ENCODE results near the gene DUS1L.
A peak's percentile ranks its signal among the peaks of the same experiment; 100 is the strongest.

DUS1L gene

GRCh38 chr17:82022310-82022980, 43.2 kb downstream of the DUS1L start, which contains the start of gene CENPX:
TSS of gene CENPX (minus strand) at chr17:82022878. CDS start at chr17:82022861, 17 bp downstream.
- no peak for DNase-seq

DNA sequence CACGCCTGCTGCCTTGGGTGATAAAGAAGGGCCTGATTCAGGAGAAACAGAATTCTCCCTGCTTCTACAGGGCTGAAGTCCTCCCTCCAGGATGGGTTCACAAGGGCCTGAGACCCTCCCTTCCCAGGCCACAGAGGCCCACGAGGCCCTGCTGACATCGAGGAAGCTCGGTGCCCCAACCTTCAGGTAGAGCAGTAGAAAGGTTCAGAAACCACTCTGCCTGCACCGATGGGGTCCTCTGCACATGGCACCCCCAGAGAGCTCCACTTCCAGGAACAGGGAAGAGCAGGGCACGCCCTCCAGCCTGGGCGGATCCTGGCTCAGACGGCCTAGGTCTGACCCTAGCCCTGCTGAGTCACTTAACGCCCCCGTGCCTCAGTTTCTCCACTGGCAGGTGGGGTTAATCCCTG, 43.7 kb downstream of the DUS1L start:
- DNase-seq = no peak

- DNase-seq = peak; percentile 68
Measured at GRCh38 chr17:82021107-82021899, 44.3 kb downstream of the DUS1L start.

- no peak for DNase-seq
Measured at GRCh38 chr17:82020572-82021106, 45.0 kb downstream of the DUS1L start.

- peak; percentile 83 for DNase-seq
Measured at GRCh38 chr17:82019690-82020571, 45.7 kb downstream of the DUS1L start.

- no peak for DNase-seq
Measured at GRCh38 chr17:82018989-82019689, 46.5 kb downstream of the DUS1L start.

DNA sequence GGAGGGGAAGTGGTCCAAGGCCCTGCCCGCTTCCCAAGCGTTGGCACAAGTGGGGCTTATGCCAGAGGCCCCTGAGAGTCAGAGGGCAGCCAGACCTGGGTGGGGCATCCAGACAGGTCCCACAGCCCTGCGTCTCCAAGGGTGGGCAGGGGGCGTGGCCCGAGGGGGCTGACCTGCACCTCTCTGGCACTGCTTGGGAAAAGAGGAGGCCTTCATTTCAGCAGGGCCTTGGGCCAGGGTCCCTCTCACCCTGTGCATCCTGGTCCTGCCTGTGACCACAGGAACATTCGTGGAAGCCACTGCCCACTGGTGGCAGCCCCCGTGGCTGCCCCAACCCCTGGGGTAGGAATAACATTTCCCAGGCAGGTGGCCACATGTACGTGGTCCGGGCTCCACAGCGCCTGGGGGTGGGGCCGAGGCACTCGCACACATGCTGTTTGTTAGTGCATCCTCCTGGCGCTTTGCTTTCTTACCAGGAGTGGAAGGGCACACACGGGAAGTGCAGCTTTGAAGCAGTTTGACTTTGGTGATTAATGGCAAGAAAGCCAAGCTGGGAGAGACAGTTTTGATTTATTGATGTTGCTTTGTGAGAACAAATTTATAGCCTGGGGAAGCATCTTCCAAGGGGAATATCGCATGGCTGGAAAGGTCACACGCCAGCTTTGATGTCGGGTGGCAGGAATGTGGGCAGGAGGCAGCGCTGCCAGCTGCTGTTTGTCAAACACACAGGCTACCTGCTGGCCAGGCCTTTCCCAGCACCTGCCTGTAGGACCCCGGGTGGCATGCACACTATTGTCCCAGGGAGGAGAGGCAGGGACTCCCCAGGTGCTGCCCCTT, 47.2 kb downstream of the DUS1L start:
- no peak for DNase-seq

GRCh38 chr17:82017612-82018151, 47.9 kb downstream of the DUS1L start:
- DNase-seq = no peak

DNA sequence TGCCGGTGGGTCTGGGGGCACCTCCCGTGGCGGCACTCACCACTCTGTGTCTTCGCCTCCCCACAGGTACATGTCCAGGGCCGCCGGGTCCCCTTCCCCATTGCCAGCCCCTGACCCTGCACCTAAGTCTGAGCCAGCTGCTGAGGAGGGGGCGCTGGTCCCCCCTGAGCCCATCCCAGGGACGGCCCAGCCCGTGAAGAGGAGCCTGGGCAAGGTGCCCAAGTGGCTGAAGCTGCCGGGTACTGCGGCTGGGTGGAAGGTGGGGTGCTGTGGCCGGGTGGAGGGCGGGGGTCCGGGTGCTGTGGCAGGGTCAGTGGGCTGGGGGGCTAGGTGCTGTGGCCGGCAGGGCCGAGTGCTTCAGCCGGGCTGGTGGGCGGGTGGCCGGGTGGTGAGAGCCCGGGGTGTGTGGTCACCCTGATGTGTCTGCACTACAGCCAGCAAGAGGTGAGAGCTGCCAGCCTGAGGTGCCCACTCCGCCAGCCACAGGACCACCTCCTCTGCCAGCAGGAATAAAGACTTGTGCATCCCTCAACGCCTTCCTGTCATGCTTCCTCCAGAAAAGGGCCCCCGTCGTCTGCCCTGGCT, 48.6 kb downstream of the DUS1L start:
- no peak for DNase-seq

- no peak for DNase-seq
Measured at GRCh38 chr17:82016061-82016874, 49.3 kb downstream of the DUS1L start.

DNA sequence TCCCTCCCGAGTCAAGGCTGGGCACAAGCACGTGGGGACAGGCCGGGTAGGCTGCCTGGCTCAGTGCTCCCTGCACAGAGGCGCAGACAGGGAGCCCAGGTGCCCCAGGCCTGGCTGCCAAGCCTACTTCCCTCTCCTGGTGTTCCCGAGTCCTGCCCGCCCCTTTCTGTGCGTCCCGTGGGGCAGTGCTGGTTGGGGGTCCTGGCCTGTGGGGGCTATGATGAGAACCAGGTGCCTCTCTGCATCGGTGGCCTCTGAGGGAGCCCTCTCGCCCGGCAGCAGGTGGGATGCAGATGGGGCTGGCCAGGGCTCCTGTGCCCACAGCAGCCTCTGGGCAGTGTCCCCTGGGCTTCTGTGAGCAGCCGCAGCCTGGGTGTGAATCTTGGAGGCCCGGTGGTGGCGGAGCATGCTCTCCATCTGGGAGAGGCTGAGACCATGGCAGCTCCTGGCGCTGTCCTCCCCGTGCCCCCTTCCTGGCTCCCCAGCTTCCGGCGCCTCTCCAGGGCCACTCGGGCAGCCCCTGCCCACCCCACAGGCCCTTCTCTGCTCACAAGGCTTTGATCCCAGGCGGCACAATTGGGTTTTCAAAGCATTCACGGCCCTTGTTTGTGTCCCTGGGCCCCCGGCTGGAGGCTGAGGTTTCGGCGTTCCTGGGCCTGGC, 50.2 kb downstream of the DUS1L start:
- no peak for DNase-seq

GRCh38 chr17:82014971-82015310, 50.7 kb downstream of the DUS1L start:
- no peak for DNase-seq

GRCh38 chr17:82014432-82014831, 51.2 kb downstream of the DUS1L start:
- DNase-seq = no peak

GRCh38 chr17:82013772-82014321, 51.8 kb downstream of the DUS1L start:
- DNase-seq = no peak

DNA sequence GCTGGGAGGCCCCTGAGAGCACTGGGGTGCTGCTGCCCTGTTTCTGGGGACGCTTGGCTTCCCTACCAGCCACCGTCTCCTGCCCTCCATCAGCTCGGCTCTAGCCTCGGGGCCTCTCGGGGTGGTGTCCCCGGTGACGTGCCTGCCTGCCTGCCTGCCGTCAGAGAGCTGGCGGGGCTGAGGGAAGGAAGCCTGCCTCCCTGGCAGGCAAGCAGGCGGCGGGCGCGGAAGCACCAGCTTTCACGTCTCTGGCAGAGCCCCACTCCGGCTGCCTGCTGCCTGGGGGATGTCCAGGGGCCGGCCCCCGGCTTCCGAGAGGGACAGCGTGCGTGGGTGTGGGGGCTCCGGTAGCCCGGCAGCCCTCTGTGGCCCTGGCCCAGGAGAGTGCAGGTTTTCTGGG, 52.3 kb downstream of the DUS1L start:
- no peak for DNase-seq

GRCh38 chr17:82012640-82013295, 52.8 kb downstream of the DUS1L start:
- DNase-seq = no peak

DNA sequence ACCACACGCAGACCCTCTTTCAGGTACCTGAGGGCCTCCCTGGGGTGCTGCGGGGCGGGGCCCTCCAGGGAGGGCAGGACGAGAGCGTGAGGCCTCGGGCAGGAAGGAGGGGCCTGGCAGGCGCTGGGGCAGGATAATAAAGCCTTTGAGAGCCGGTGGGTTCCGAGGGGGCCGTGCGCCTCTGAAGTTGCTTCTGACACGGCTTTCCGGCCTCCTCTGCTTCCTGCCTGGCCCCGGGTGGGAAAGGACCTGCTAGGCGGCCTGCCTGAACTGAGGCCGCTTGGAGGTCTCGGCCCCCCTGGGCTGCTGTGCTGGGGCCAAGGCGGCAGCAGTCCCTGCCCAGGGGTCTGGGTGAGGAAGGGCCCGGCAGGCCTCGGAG, 53.4 kb downstream of the DUS1L start:
- DNase-seq = no peak

DNA sequence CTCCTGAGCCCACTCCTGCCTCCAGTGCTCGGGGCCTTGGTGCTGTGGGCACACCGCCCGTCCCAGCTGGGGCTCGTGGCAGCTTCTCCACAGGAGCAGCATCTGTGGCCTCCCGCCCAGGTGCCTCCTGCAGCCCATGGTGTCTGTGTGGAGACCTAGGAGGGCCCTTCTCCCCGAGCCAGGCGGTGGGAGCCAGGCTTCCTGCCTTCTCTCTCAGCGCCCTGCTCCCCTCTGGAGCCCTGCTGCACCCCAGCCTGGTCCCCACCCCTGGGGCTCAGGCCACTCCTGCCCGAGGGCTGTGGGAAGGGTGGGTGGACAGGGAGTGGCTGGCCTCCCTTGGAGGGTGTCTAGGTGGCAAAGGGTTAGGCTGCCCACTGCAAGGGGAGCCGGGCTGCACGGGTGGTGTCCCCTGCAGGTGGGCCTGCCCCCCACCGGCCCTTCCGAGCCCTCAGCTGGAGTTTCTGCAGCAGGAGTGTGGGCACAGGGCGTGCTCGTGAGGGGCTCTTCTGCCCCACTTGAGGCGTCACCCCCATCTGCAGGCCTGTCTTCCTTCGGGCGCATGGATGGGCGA, 53.9 kb downstream of the DUS1L start:
- DNase-seq = no peak
